Right lobe of liver (tissue), 4 donors: ENCODE data around the gene PRTFDC1.

ENCODE experiments used
- CTCF ChIP-seq, 4 donors: fragments of 200-600 bp in 3 of 4; fragments of 450-650 bp in 1 of 4; IDR thresholded peaks; one replicate each; pipeline versions ENCODE4 v1.5.1 to v1.8.0; 2016 to 2022; ENCODE audit warnings: antibody characterized with exemption in 4 of 4, mild to moderate bottlenecking in 2 of 4
- POLR2A ChIP-seq: fragments of 450-650 bp; IDR thresholded peaks from one replicate; pipeline ENCODE4 v1.6.1; 2017; ENCODE audit warnings: antibody characterized with exemption, mild to moderate bottlenecking
- donor health status: DM: no; HTN: no; CAD: no.
- donor health status: DM: no; HTN: no; CAD: no.
- donor health status: DM: no; HTN: yes; CAD: no.

- TF ChIP-seq CTCF (IDR thresholded peaks at IDR 0.05) (no peak), POLR2A (no peak)
Observed at GRCh38 chr10:24826009-24826408, 126.4 kb downstream of the PRTFDC1 start.
